ENCODE measurements around the gene HOXD9. TPM values are rescaled to one million over a fixed set of nuclear protein-coding genes. Genes with fewer than 3 reads are reported as not detected.

The HOXD9 gene
- total RNA-seq, 1 experiment from 2014 or later, result not detected

DNA sequence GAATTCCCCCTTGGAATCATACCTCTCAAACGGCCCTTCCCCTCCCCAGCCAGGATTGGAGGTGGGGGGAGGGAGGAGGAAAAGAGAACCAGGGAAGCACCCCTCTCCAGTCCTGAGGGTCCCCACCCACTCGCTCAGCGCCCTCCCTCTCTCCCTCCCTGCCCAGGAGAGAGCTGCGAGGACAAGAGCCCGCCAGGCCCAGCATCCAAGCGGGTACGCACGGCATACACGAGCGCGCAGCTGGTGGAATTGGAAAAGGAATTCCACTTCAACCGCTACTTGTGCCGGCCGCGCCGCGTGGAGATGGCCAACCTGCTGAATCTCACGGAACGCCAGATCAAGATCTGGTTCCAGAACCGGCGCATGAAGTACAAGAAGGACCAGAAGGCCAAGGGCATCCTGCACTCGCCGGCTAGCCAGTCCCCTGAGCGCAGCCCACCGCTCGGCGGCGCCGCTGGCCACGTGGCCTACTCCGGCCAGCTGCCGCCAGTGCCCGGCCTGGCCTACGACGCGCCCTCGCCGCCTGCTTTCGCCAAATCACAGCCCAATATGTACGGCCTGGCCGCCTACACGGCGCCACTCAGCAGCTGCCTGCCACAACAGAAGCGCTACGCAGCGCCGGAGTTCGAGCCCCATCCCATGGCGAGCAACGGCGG, 49.0 kb downstream of the HOXD9 start:
- H3K4me1 ChIP-seq, result peaks cover 7% of the 10 kb centered on the region; the same call in 1 of the 2 replicates
- CTCF ChIA-PET, result no interaction called here
- Mint-ChIP-seq H3K4me1 (ENCODE audit: low read depth, unreplicated experiment) (no peaks in the 10 kb centered on the region), H3K9me3 (ENCODE audit: unreplicated experiment) (no peaks in the 10 kb centered on the region), H3K36me3 (ENCODE audit: insufficient read depth, unreplicated experiment) (no peaks in the 10 kb centered on the region), H3K4me3 (ENCODE audit: unreplicated experiment) (no peak overlapping the region), H3K27ac (ENCODE audit: unreplicated experiment) (no peak overlapping the region), H3K27me3 (ENCODE audit: insufficient read depth, unreplicated experiment) (peaks cover 6% of the 10 kb centered on the region)
- POLR2A ChIA-PET, result no interaction called here
- no peak for DNase-seq
- intact Hi-C loops (cut with micrococcal nuclease; ENCODE audit: unreplicated experiment), result no loop called here
- BruUV-seq (replicated peaks), result no TSS peak
- no peak overlapping the region for H3K4me3 ChIP-seq (ENCODE audit: low read depth, low read length)
- H3K27me3 ChIP-seq (replicated peaks; ENCODE audit: control insufficient read depth, insufficient read depth, low read length), result no peaks in the 10 kb centered on the region
- TF ChIP-seq, protein P1, sequence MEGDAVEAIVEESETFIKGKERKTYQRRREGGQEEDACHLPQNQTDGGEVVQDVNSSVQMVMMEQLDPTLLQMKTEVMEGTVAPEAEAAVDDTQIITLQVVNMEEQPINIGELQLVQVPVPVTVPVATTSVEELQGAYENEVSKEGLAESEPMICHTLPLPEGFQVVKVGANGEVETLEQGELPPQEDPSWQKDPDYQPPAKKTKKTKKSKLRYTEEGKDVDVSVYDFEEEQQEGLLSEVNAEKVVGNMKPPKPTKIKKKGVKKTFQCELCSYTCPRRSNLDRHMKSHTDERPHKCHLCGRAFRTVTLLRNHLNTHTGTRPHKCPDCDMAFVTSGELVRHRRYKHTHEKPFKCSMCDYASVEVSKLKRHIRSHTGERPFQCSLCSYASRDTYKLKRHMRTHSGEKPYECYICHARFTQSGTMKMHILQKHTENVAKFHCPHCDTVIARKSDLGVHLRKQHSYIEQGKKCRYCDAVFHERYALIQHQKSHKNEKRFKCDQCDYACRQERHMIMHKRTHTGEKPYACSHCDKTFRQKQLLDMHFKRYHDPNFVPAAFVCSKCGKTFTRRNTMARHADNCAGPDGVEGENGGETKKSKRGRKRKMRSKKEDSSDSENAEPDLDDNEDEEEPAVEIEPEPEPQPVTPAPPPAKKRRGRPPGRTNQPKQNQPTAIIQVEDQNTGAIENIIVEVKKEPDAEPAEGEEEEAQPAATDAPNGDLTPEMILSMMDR (IDR thresholded peaks at IDR 0.05; ENCODE audit: insufficient read depth in 1 of 2, low read depth in 1 of 2, low read length in 1 of 2, severe bottlenecking in 1 of 2, unreplicated experiment in 1 of 2), result no peak
- no peaks in the 10 kb centered on the region for H3K9me3 ChIP-seq
- no peaks in the 10 kb centered on the region for H3K36me3 ChIP-seq (ENCODE audit: control insufficient read depth, insufficient read depth, low read length)

DNA sequence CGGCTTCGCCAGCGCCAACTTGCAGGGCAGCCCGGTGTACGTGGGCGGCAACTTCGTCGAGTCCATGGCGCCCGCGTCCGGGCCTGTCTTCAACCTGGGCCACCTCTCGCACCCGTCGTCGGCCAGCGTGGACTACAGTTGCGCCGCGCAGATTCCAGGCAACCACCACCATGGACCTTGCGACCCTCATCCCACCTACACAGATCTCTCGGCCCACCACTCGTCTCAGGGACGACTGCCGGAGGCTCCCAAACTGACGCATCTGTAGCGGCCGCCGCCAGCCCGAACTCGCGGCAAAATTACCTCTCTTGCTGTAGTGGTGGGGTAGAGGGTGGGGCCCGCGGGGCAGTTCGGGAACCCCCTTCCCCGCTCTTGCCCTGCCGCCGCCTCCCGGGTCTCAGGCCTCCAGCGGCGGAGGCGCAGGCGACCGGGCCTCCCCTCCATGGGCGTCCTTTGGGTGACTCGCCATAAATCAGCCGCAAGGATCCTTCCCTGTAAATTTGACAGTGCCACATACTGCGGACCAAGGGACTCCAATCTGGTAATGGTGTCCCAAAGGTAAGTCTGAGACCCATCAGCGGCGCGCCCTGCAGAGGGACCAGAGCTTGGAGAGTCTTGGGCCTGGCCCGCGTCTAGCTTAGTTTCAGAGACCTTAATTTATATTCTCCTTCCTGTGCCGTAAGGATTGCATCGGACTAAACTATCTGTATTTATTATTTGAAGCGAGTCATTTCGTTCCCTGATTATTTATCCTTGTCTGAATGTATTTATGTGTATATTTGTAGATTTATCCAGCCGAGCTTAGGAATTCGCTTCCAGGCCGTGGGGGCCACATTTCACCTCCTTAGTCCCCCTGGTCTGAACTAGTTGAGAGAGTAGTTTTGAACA, 49.7 kb downstream of the HOXD9 start:
- TF ChIP-seq, protein P1 (IDR thresholded peaks at IDR 0.05; ENCODE audit: insufficient read depth in 1 of 2, low read depth in 1 of 2, low read length in 1 of 2, severe bottlenecking in 1 of 2, unreplicated experiment in 1 of 2), result no peak
- Histone ChIP-seq H3K9me3 (no peaks in the 10 kb centered on the region), H3K36me3 (ENCODE audit: control insufficient read depth, insufficient read depth, low read length) (no peaks in the 10 kb centered on the region), H3K4me1 (peaks cover 7% of the 10 kb centered on the region; the same call in 1 of the 2 replicates), H3K27me3 (replicated peaks; ENCODE audit: control insufficient read depth, insufficient read depth, low read length) (no peaks in the 10 kb centered on the region), H3K4me3 (ENCODE audit: low read depth, low read length) (no peak overlapping the region)
- peaks cover 6% of the 10 kb centered on the region for H3K27me3 Mint-ChIP-seq (ENCODE audit: insufficient read depth, unreplicated experiment)
- no peaks in the 10 kb centered on the region for H3K9me3 Mint-ChIP-seq (ENCODE audit: unreplicated experiment)
- DNase-seq, result no peak
- intact Hi-C loops (cut with micrococcal nuclease; ENCODE audit: unreplicated experiment), result no loop called here
- ChIA-PET CTCF (no interaction called here), POLR2A (no interaction called here)
- no peak overlapping the region for H3K27ac Mint-ChIP-seq (ENCODE audit: unreplicated experiment)
- no peak overlapping the region for H3K4me3 Mint-ChIP-seq (ENCODE audit: unreplicated experiment)
- H3K36me3 Mint-ChIP-seq (ENCODE audit: insufficient read depth, unreplicated experiment), result no peaks in the 10 kb centered on the region
- no peaks in the 10 kb centered on the region for H3K4me1 Mint-ChIP-seq (ENCODE audit: low read depth, unreplicated experiment)
- no TSS peak for BruUV-seq (replicated peaks)

DNA sequence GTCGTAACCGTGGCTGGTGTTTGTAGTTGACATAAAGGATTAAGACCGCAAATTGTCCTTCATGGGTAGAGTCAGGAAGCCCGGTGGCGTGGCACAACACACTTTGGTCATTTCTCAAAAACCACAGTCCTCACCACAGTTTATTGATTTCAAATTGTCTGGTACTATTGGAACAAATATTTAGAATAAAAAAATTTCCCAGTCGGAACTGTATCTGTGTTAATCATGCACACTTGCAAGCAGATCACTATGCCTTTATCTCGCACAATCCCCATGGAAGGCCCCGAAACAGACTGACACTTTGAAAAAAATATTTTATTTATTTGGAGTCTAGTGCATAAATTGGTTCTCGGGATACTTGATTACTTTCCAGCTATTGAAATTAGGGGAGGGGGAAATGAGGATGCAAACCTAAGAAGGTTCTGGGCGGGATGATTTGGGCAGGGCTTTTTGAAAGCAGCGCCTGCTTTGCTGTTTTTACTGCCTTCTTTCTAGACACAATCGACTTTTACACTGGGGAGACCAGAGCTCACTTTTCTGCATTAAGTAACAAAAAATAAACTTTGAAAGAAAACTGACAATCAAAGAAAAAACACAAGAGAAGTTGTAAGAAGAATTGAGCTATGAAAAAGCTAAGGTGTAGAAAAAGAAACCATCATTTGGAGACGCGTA, 50.5 kb downstream of the HOXD9 start:
- intact Hi-C loops (cut with micrococcal nuclease; ENCODE audit: unreplicated experiment), result no loop called here
- no peaks in the 10 kb centered on the region for H3K4me1 Mint-ChIP-seq (ENCODE audit: low read depth, unreplicated experiment)
- H3K9me3 Mint-ChIP-seq (ENCODE audit: unreplicated experiment), result no peaks in the 10 kb centered on the region
- peaks cover 7% of the 10 kb centered on the region for H3K27me3 Mint-ChIP-seq (ENCODE audit: insufficient read depth, unreplicated experiment)
- peaks cover 7% of the 10 kb centered on the region; the same call in 1 of the 2 replicates for H3K4me1 ChIP-seq
- H3K4me3 Mint-ChIP-seq (ENCODE audit: unreplicated experiment), result no peak overlapping the region
- no TSS peak for BruUV-seq (replicated peaks)
- H3K27me3 ChIP-seq (replicated peaks; ENCODE audit: control insufficient read depth, insufficient read depth, low read length), result no peaks in the 10 kb centered on the region; the same call in 1 of the 2 replicates
- H3K36me3 Mint-ChIP-seq (ENCODE audit: insufficient read depth, unreplicated experiment), result no peaks in the 10 kb centered on the region
- H3K9me3 ChIP-seq, result no peaks in the 10 kb centered on the region
- POLR2A ChIA-PET, result no interaction called here
- no peak for DNase-seq
- CTCF ChIA-PET, result no interaction called here
- H3K4me3 ChIP-seq (ENCODE audit: low read depth, low read length), result no peak overlapping the region
- no peak overlapping the region for H3K27ac Mint-ChIP-seq (ENCODE audit: unreplicated experiment)
- TF ChIP-seq, protein P1 (IDR thresholded peaks at IDR 0.05; ENCODE audit: insufficient read depth in 1 of 2, low read depth in 1 of 2, low read length in 1 of 2, severe bottlenecking in 1 of 2, unreplicated experiment in 1 of 2), result no peak
- H3K36me3 ChIP-seq (ENCODE audit: control insufficient read depth, insufficient read depth, low read length), result no peaks in the 10 kb centered on the region

All from Caco-2 (cell line).